H1 (cell line): ENCODE measurements around the gene ADAM23. TPM values are rescaled to one million over a fixed set of nuclear protein-coding genes. Genes with fewer than 3 reads are reported as not detected.

Experiments used
- CTCF ChIA-PET: fragments of 300-600 bp; sonication (Branson Sonifier 250); formaldehyde crosslinking; loops from one replicate; lab custom pipeline; 2021; ENCODE audit not compliant: partially characterized antibody; lab: Charles Lee
- POLR2A ChIA-PET: fragments of 300-600 bp; sonication (Branson Sonifier 250); formaldehyde crosslinking; loops from one replicate; lab custom pipeline; 2021; ENCODE audit warnings: inconsistent platforms; ENCODE audit not compliant: partially characterized antibody; lab: Charles Lee
- DNase-seq, 2 experiments: peaks; one replicate each; pipeline versions ENCODE4 v3.0.0 to v3.0.0-alpha.2; 2010 to 2022; ENCODE audit warnings: low spot score in 2 of 2, low read depth in 1 of 2, mixed read lengths in 1 of 2
- FAIRE-seq: peaks from 2 replicates; lab custom pipeline; 2011; peaks lifted over from hg19 to GRCh38; lab: Jason Lieb, UNC
- H2AFZ ChIP-seq: 2 replicates; pipeline ENCODE4 v1.8.1; 2012; ENCODE audit warnings: low read length, inconsistent platforms
- H2AK5ac ChIP-seq: 2 replicates; pipeline ENCODE4 v1.6.1; 2013; ENCODE audit warnings: low read depth, low read length
- H2BK120ac ChIP-seq: replicated peaks from 2 replicates; pipeline ENCODE3; 2013; ENCODE audit warnings: low read depth, low read length, inconsistent platforms
- H2BK12ac ChIP-seq: 2 replicates; pipeline ENCODE4 v1.6.1; 2013; ENCODE audit warnings: low read depth, low read length
- H2BK15ac ChIP-seq: 2 replicates; pipeline ENCODE4 v1.6.1; 2013; ENCODE audit warnings: low read length
- H2BK20ac ChIP-seq: 2 replicates; pipeline ENCODE4 v1.6.1; 2013; ENCODE audit warnings: low read length
- H2BK5ac ChIP-seq: 2 replicates; pipeline ENCODE4 v1.6.1; 2013; ENCODE audit warnings: low read depth, low read length
- H3K14ac ChIP-seq: 2 replicates; pipeline ENCODE4 v1.6.1; 2013; ENCODE audit warnings: inconsistent platforms; ENCODE audit not compliant: insufficient read length
- H3K18ac ChIP-seq: 2 replicates; pipeline ENCODE4 v1.6.1; 2013; ENCODE audit warnings: low read length; ENCODE audit errors: extremely low read depth
- H3K23ac ChIP-seq: 2 replicates; pipeline ENCODE4 v1.6.1; 2013; ENCODE audit warnings: inconsistent platforms; ENCODE audit not compliant: insufficient read length
- H3K23me2 ChIP-seq: 2 replicates; pipeline ENCODE4 v1.6.1; 2013; ENCODE audit warnings: low read depth, low read length
- H3K27ac ChIP-seq: 2 replicates; pipeline ENCODE4 v1.6.1; 2011; ENCODE audit warnings: low read depth, low read length, inconsistent platforms
- H3K27me3 ChIP-seq, 4 experiments: replicated peaks in 1 of 4; 1 replicate in 1 of 4; 2 replicates in 3 of 4; pipeline versions ENCODE4 v1.6.1 to v1.8.1; 2011 to 2013; ENCODE audit warnings: low read length in 3 of 4, mild to moderate bottlenecking in 3 of 4, inconsistent platforms in 2 of 4, mixed read lengths in 2 of 4, moderate library complexity in 1 of 4; ENCODE audit not compliant: control insufficient read depth in 3 of 4, insufficient read depth in 3 of 4; ENCODE audit errors: extremely low read depth in 1 of 4
- H3K36me3 ChIP-seq, 4 experiments: 2 replicates each; pipeline versions ENCODE4 v1.6.1 to v1.8.1; 2011 to 2013; ENCODE audit warnings: mild to moderate bottlenecking in 4 of 4, low read length in 3 of 4, moderate library complexity in 2 of 4, control low read depth in 1 of 4, inconsistent platforms in 1 of 4; ENCODE audit not compliant: insufficient read depth in 4 of 4, control insufficient read depth in 2 of 4
- H3K4ac ChIP-seq: replicated peaks from 2 replicates; pipeline ENCODE3; 2013; ENCODE audit warnings: low read length, low read depth, mixed read lengths, inconsistent platforms; ENCODE audit not compliant: insufficient read length
- H3K4me1 ChIP-seq, 4 experiments: replicated peaks in 1 of 4; 1 replicate in 1 of 4; 2 replicates in 3 of 4; pipeline versions ENCODE4 v1.6.1 to v1.8.1; 2011 to 2013; ENCODE audit warnings: low read length in 3 of 4, inconsistent platforms in 2 of 4, mixed read lengths in 1 of 4; ENCODE audit not compliant: insufficient read depth in 4 of 4, control insufficient read depth in 3 of 4
- H3K4me2 ChIP-seq, 2 experiments: 2 replicates each; pipeline versions ENCODE4 v1.6.1 to v1.8.1; 2011 to 2013; ENCODE audit warnings: low read depth in 2 of 2, low read length in 2 of 2, control low read depth in 1 of 2, inconsistent platforms in 1 of 2, mild to moderate bottlenecking in 1 of 2; ENCODE audit not compliant: insufficient read depth in 1 of 2
- H3K4me3 ChIP-seq, 4 experiments: fragments of 200-600, 300-600 bp in 1 of 4; sonication (generic), shearing (Covaris generic), sonication (Bioruptor Twin) in 1 of 4; 2 replicates each; pipeline versions ENCODE4 v1.5.1 to v1.8.1; 2011 to 2016; ENCODE audit warnings: low read length in 4 of 4, low read depth in 3 of 4, control low read depth in 2 of 4, inconsistent platforms in 2 of 4, mild to moderate bottlenecking in 2 of 4, mixed read lengths in 1 of 4, moderate library complexity in 1 of 4; ENCODE audit not compliant: insufficient read depth in 2 of 4; ENCODE audit errors: extremely low read depth in 1 of 4
- H3K56ac ChIP-seq: replicated peaks from 2 replicates; pipeline ENCODE3; 2013; ENCODE audit warnings: low read depth, mild to moderate bottlenecking, mixed read lengths, low read length, inconsistent platforms; ENCODE audit not compliant: insufficient read length
- H3K79me1 ChIP-seq: 2 replicates; pipeline ENCODE4 v1.6.1; 2013; ENCODE audit warnings: low read depth, low read length, control low read depth
- H3K79me2 ChIP-seq, 2 experiments: 2 replicates each; pipeline versions ENCODE4 v1.6.1 to v1.8.1; 2012 to 2013; ENCODE audit warnings: low read length in 2 of 2, mild to moderate bottlenecking in 2 of 2, inconsistent platforms in 1 of 2; ENCODE audit not compliant: insufficient read depth in 2 of 2, control insufficient read depth in 1 of 2
- H3K9ac ChIP-seq, 4 experiments: replicated peaks in 1 of 4; 1 replicate in 1 of 4; 2 replicates in 3 of 4; pipeline versions ENCODE4 v1.6.1 to v1.8.1; 2011 to 2013; ENCODE audit warnings: low read depth in 3 of 4, low read length in 3 of 4, control low read depth in 2 of 4, mild to moderate bottlenecking in 2 of 4, moderate library complexity in 2 of 4, inconsistent platforms in 1 of 4; ENCODE audit errors: extremely low read depth in 1 of 4
- H3K9me3 ChIP-seq, 2 experiments: 2 replicates each; pipeline versions ENCODE4 v1.6.1 to v1.8.1; 2012 to 2013; ENCODE audit warnings: mild to moderate bottlenecking in 2 of 2, moderate library complexity in 2 of 2, control low read depth in 1 of 2, inconsistent platforms in 1 of 2, low read depth in 1 of 2, low read length in 1 of 2, mixed read lengths in 1 of 2; ENCODE audit not compliant: insufficient read depth in 2 of 2
- H4K20me1 ChIP-seq, 2 experiments: replicated peaks in 1 of 2; 2 replicates each; pipeline versions ENCODE3 to v1.8.1; 2011 to 2013; ENCODE audit warnings: inconsistent platforms in 2 of 2, low read length in 2 of 2, mild to moderate bottlenecking in 1 of 2; ENCODE audit not compliant: insufficient read depth in 2 of 2, control insufficient read depth in 1 of 2
- H4K5ac ChIP-seq: 2 replicates; pipeline ENCODE4 v1.6.1; 2013; ENCODE audit warnings: low read length, low read depth, mixed read lengths, inconsistent platforms; ENCODE audit not compliant: insufficient read length
- H4K8ac ChIP-seq: 2 replicates; pipeline ENCODE4 v1.8.0; 2013; ENCODE audit warnings: mild to moderate bottlenecking, moderate library complexity, low read length, inconsistent platforms; ENCODE audit not compliant: insufficient read depth; ENCODE audit errors: extremely low read depth
- H4K91ac ChIP-seq: replicated peaks from 2 replicates; pipeline ENCODE3; 2013; ENCODE audit warnings: low read length, mixed read lengths, inconsistent platforms; ENCODE audit not compliant: insufficient read length
- SP2 ChIP-seq: IDR thresholded peaks from 2 replicates; pipeline ENCODE4 v1.6.1; 2012; ENCODE audit warnings: mild to moderate bottlenecking, low read length, inconsistent platforms
- WGBS, 2 experiments: shearing (Covaris generic) in 1 of 2; methylation state at CpG; one replicate each; pipeline versions ENCODE4 v1.1.6 to v1.1.7; 2013 to 2015; ENCODE audit warnings: low lambda C conversion rate in 2 of 2, mixed read lengths in 2 of 2, inconsistent platforms in 1 of 2, low coverage in 1 of 2, missing lambda C conversion rate in 1 of 2; ENCODE audit not compliant: insufficient replicate concordance in 2 of 2, insufficient coverage in 1 of 2, insufficient read length in 1 of 2; ENCODE audit errors: extremely low coverage in 1 of 2, missing lambda C conversion rate in 1 of 2; 5-methylcytosine and 5-hydroxymethylcytosine counted together
- polyA plus RNA-seq, 7 experiments: library from polyadenylated mRNA; depleted of rRNA in 3 of 7; stranded (reverse) in 5 of 7; unstranded in 2 of 7; fragments of >200 nt in 5 of 7; fragments of 200-250 nt in 2 of 7; gene quantifications; 1 replicate in 5 of 7; 2 replicates in 1 of 7; 4 replicates in 1 of 7; pipeline versions ENCODE4 v1.2.1 to v1.2.3, GENCODE V29; 2011 to 2013; ENCODE audit warnings: missing spikeins in 2 of 7, mixed read lengths in 2 of 7
- total RNA-seq: library from RNA; stranded (reverse); fragmentation: NEBNext Ultra II Directional; extraction: Animal tissue kit (Norgen Biotek cat#: 25700); gene quantifications from 2 replicates; pipeline ENCODE4 v1.2.1, GENCODE V29; 2021
- TF ChIP-seq, protein P1 (sequence below): IDR thresholded peaks from 2 replicates; pipeline ENCODE4 v1.6.1; 2012; ENCODE audit warnings: inconsistent platforms

ADAM23 gene
- total and polyA plus RNA-seq, 2 of the 8 experiments (the other 6 are each of a cell fraction or from before 2014, with no cell fraction given) = 9.9 to 20.8 TPM

DNA sequence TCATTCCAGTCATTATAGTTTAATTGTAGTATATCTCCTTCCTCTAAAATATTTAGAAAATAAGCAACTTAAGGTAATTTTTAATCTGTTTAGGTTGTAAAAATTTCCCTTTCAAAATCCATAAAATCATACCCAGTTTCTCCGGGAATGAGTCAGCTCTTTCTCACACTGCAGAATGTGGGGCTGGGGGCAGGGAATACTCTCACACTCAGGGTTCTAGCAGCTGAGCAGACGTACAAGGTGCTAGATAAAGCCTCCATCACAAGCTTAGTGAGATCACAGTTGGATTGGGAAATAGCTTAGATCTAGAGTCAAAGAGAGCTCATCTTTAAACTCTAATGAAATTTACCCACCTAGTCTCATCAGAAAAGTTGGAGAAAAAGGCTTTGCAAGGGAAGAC is 119.0 kb downstream of the ADAM23 start:
- DNase-seq (no peak), FAIRE-seq (no peak)
- no peak overlapping the region for H4K91ac ChIP-seq
- H3K18ac ChIP-seq = no peak overlapping the region
- no peaks in the 10 kb centered on the region for H3K23me2 ChIP-seq
- H3K36me3 ChIP-seq = no peaks in the 10 kb centered on the region
- H2BK15ac ChIP-seq = no peak overlapping the region
- H2BK5ac ChIP-seq = no peak overlapping the region
- H2AK5ac ChIP-seq = no peak overlapping the region
- H3K27ac ChIP-seq = no peak overlapping the region
- H3K79me2 ChIP-seq = no peaks in the 10 kb centered on the region
- H3K9ac ChIP-seq = no peak overlapping the region
- H4K5ac ChIP-seq = no peak overlapping the region
- no peaks in the 10 kb centered on the region for H3K9me3 ChIP-seq
- H2BK120ac ChIP-seq = no peak overlapping the region
- no peak overlapping the region for H2BK12ac ChIP-seq
- no peaks in the 10 kb centered on the region for H3K79me1 ChIP-seq
- no peak overlapping the region for H3K4ac ChIP-seq
- no peaks in the 10 kb centered on the region for H4K20me1 ChIP-seq
- no peaks in the 10 kb centered on the region for H3K27me3 ChIP-seq
- H3K4me1 ChIP-seq = no peaks in the 10 kb centered on the region
- ChIA-PET CTCF (interaction anchor here (1.0 kb wide), 1 partner anchor 347 kb away, joined by 4 read pairs; no protein-coding TSS in a partner anchor), POLR2A (no interaction called here)
- H3K4me2 ChIP-seq = no peak overlapping the region
- no peak overlapping the region for H3K56ac ChIP-seq
- H2BK20ac ChIP-seq = no peak overlapping the region
- WGBS, 2 experiments = 92% methylated on average over 2 of the region's 2 CpGs; no CpG with 5 or more reads in 1 of the 2 experiments
- H3K14ac ChIP-seq = no peak overlapping the region
- H3K4me3 ChIP-seq = no peak overlapping the region
- H4K8ac ChIP-seq = no peak overlapping the region
- H2AFZ ChIP-seq = no peak overlapping the region
- TF ChIP-seq, protein P1, sequence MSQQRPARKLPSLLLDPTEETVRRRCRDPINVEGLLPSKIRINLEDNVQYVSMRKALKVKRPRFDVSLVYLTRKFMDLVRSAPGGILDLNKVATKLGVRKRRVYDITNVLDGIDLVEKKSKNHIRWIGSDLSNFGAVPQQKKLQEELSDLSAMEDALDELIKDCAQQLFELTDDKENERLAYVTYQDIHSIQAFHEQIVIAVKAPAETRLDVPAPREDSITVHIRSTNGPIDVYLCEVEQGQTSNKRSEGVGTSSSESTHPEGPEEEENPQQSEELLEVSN = no peak
- TF ChIP-seq SP2 = no peak
- no peak overlapping the region for H3K23ac ChIP-seq
